Activated CD4-positive, alpha-beta T cell treated with anti-CD3 and anti-CD28 coated beads for 36 hours (primary cell): ENCODE results near the gene RNPS1. TPM values are rescaled to one million over a fixed set of nuclear protein-coding genes. Genes with fewer than 3 reads are reported as not detected.
A peak's percentile ranks its signal among the peaks of the same experiment; 100 is the strongest.
"Not testable (repeated sequence)": the region's sequence is repeated elsewhere in the genome, so short reads cannot be mapped to it uniquely, and the experiment has no call there.

ENCODE experiments used
- ATAC-seq: fragments of 200-7000 bp; cut with Tn5 transposase; one replicate; pipeline ENCODE4 v1.10.0; 2021; ENCODE audit warnings: mild to moderate bottlenecking, moderate library complexity
- CTCF ChIA-PET: fragments of 350-600 bp; sonication (Branson Sonifier 250); formaldehyde crosslinking; loops from one replicate; lab custom pipeline; 2021; ENCODE audit warnings: antibody characterized with exemption; lab: Charles Lee
- POLR2A ChIA-PET: fragments of 350-600 bp; sonication (Branson Sonifier 250); formaldehyde crosslinking; loops from one replicate; lab custom pipeline; 2021; ENCODE audit warnings: antibody characterized with exemption, inconsistent platforms; lab: Charles Lee
- DNase-seq: peaks from one replicate; pipeline ENCODE4 v3.0.0-alpha.2; 2020
- H3K27ac Mint-ChIP-seq: one replicate; pipeline ENCODE4 v1.8.0; 2021; ENCODE audit warnings: mixed read lengths
- H3K27me3 Mint-ChIP-seq: one replicate; pipeline ENCODE4 v1.8.0; 2021; ENCODE audit warnings: mixed read lengths
- H3K36me3 Mint-ChIP-seq: one replicate; pipeline ENCODE4 v1.8.0; 2021; ENCODE audit warnings: low read depth, mixed read lengths
- H3K4me1 Mint-ChIP-seq: one replicate; pipeline ENCODE4 v1.8.0; 2021; ENCODE audit warnings: mixed read lengths
- H3K4me3 Mint-ChIP-seq: one replicate; pipeline ENCODE4 v1.8.0; 2021; ENCODE audit warnings: mild to moderate bottlenecking, moderate library complexity, mixed read lengths
- H3K9me3 Mint-ChIP-seq: one replicate; pipeline ENCODE4 v1.8.0; 2021; ENCODE audit warnings: low read depth, mixed read lengths
- intact Hi-C, 2 experiments: fragments of 100-400 bp; cut with DNase I in 1 of 2; cut with micrococcal nuclease in 1 of 2; formaldehyde crosslinking; loops; one replicate each; pipeline versions ENCODE4 v1.14.2 to v1.15.1; 2022 to 2024; cut with DNase I, micrococcal nuclease
- total RNA-seq, 2 experiments: library from RNA; stranded (reverse); gene quantifications; one replicate each; pipeline ENCODE4 v1.2.3, GENCODE V29; 2021

RNPS1 gene
- total RNA-seq, 2 experiments from 2014 or later, result 327 to 445 TPM

GRCh38 chr16:2270588-2271470, 2.9 kb upstream of the RNPS1 start:
- Mint-ChIP-seq H3K36me3 (peaks cover 16% of the 10 kb centered on the region), H3K27me3 (no peaks in the 10 kb centered on the region), H3K4me3 (no peak overlapping the region), H3K27ac (no peak overlapping the region), H3K4me1 (peaks cover 19% of the 10 kb centered on the region), H3K9me3 (no peaks in the 10 kb centered on the region)
- DNase-seq, result no peak
- ATAC-seq, result no peak
- ChIA-PET CTCF (interaction anchor here (0.6 kb wide), 2 partner anchors 182 to 448 kb away, joined by 3 read pairs; no protein-coding TSS in a partner anchor), POLR2A (no interaction called here)
- intact Hi-C loops, result no loop called here

GRCh38 chr16:2270070-2270462, 2.1 kb upstream of the RNPS1 start:
- no peak for DNase-seq
- no peaks in the 10 kb centered on the region for H3K27me3 Mint-ChIP-seq
- no peak for ATAC-seq
- H3K36me3 Mint-ChIP-seq, result peaks cover 23% of the 10 kb centered on the region
- ChIA-PET CTCF (no interaction called here), POLR2A (interaction anchor here (1.3 kb wide), 1 partner anchor 19 kb away, joined by 3 read pairs; the partner anchor contains the start of gene ECI1)
- H3K27ac Mint-ChIP-seq, result no peak overlapping the region
- peaks cover 24% of the 10 kb centered on the region for H3K4me1 Mint-ChIP-seq
- intact Hi-C loops, result no loop called here
- no peak overlapping the region for H3K4me3 Mint-ChIP-seq
- H3K9me3 Mint-ChIP-seq, result no peaks in the 10 kb centered on the region

- H3K9me3 Mint-ChIP-seq, DNase-seq, POLR2A ChIA-PET, CTCF ChIA-PET, H3K27me3 Mint-ChIP-seq: not testable (repeated sequence)
- peak; percentile 57 for ATAC-seq
- intact Hi-C loops, result loop anchor here (5.0 kb wide), 6 partner anchors 60 to 775 kb away; partner anchors contain the start of genes CRAMP1 (in 1 of the 2), HCFC1R1 (in 1 of the 2), IFT140 (in 1 of the 2) and MLST8 (in 1 of the 2)
- H3K27ac Mint-ChIP-seq, result peak overlapping the region; percentile 96
- H3K36me3 Mint-ChIP-seq, result peaks cover 44% of the 10 kb centered on the region
- H3K4me3 Mint-ChIP-seq, result peak overlapping the region; percentile 92
- peaks cover 34% of the 10 kb centered on the region for H3K4me1 Mint-ChIP-seq
Measured at GRCh38 chr16:2267505-2267912, 417 bp downstream of the RNPS1 start.

GRCh38 chr16:2266887-2267286, 1.0 kb downstream of the RNPS1 start:
- POLR2A ChIA-PET, H3K27me3 Mint-ChIP-seq, ATAC-seq, H3K9me3 Mint-ChIP-seq: not testable (repeated sequence)
- intact Hi-C loops, result loop anchor here (5.0 kb wide), 6 partner anchors 60 to 775 kb away; partner anchors contain the start of genes CRAMP1 (in 1 of the 2), HCFC1R1 (in 1 of the 2), IFT140 (in 1 of the 2) and MLST8 (in 1 of the 2)
- Mint-ChIP-seq H3K4me3 (peak overlapping the region; percentile 92), H3K4me1 (peaks cover 34% of the 10 kb centered on the region), H3K36me3 (peaks cover 50% of the 10 kb centered on the region), H3K27ac (peak overlapping the region; percentile 96)
- CTCF ChIA-PET, result interaction anchor here (0.6 to 1.6 kb wide), 2 partner anchors 15 to 81 kb away, joined by 3 to 5 read pairs; no protein-coding TSS in a partner anchor
- peak; percentile 29 for DNase-seq

GRCh38 chr16:2263026-2263425, 4.9 kb downstream of the RNPS1 start:
- not testable (repeated sequence) for H3K27me3 Mint-ChIP-seq, H3K27ac Mint-ChIP-seq, DNase-seq, H3K4me3 Mint-ChIP-seq, H3K9me3 Mint-ChIP-seq, ATAC-seq
- CTCF ChIA-PET, result interaction anchor here (0.6 to 2.1 kb wide), 4 partner anchors 11 to 259 kb away, joined by 3 to 10 read pairs (median 4); partner anchors contain the start of gene PGP
- Mint-ChIP-seq H3K4me1 (peaks cover 27% of the 10 kb centered on the region), H3K36me3 (peaks cover 73% of the 10 kb centered on the region)
- POLR2A ChIA-PET, result interaction anchor here (0.6 to 5.1 kb wide), 4 partner anchors 9 to 188 kb away, joined by 4 to 27 read pairs (median 4); partner anchors contain the start of genes ECI1 and TRAF7
- intact Hi-C loops, result loop anchor here in 1 of 2 experiments (1.0 kb wide), 1 partner anchor 12 kb away; the partner anchor contains the start of gene ECI1

- H3K36me3 Mint-ChIP-seq, result peaks cover 76% of the 10 kb centered on the region
- no peak overlapping the region for H3K27ac Mint-ChIP-seq
- CTCF ChIA-PET, result no interaction called here
- H3K4me1 Mint-ChIP-seq, result peaks cover 11% of the 10 kb centered on the region
- POLR2A ChIA-PET, result interaction anchor here (0.6 to 5.1 kb wide), 2 partner anchors 8 to 163 kb away, joined by 3 to 27 read pairs; partner anchors contain the start of gene ECI1
- H3K27me3 Mint-ChIP-seq, result no peaks in the 10 kb centered on the region
- H3K9me3 Mint-ChIP-seq, result no peaks in the 10 kb centered on the region
- no peak for DNase-seq
- ATAC-seq, result no peak
- no peak overlapping the region for H3K4me3 Mint-ChIP-seq
- intact Hi-C loops, result no loop called here
Measured at GRCh38 chr16:2260250-2260649, 7.7 kb downstream of the RNPS1 start.

- H3K27ac Mint-ChIP-seq, POLR2A ChIA-PET, intact Hi-C loops, CTCF ChIA-PET, H3K4me3 Mint-ChIP-seq, H3K27me3 Mint-ChIP-seq, DNase-seq, H3K4me1 Mint-ChIP-seq, ATAC-seq, H3K9me3 Mint-ChIP-seq: not testable (repeated sequence)
- H3K36me3 Mint-ChIP-seq, result peaks cover 75% of the 10 kb centered on the region
Measured at GRCh38 chr16:2258530-2258929, 9.4 kb downstream of the RNPS1 start.

- DNase-seq (no peak), ATAC-seq (no peak)
- no peak overlapping the region for H3K4me3 Mint-ChIP-seq
- H3K27me3 Mint-ChIP-seq, result no peaks in the 10 kb centered on the region
- peaks cover 77% of the 10 kb centered on the region for H3K36me3 Mint-ChIP-seq
- ChIA-PET POLR2A (interaction anchor here (0.5 kb wide), 1 partner anchor 256 kb away, joined by 3 read pairs; no protein-coding TSS in a partner anchor), CTCF (interaction anchor here (0.9 kb wide), 1 partner anchor 43 kb away, joined by 3 read pairs; the partner anchor contains the start of gene PGP)
- intact Hi-C loops, result no loop called here
- H3K9me3 Mint-ChIP-seq, result no peaks in the 10 kb centered on the region
- H3K4me1 Mint-ChIP-seq, result no peaks in the 10 kb centered on the region
- H3K27ac Mint-ChIP-seq, result peak overlapping the region; percentile 19
Measured at GRCh38 chr16:2257726-2258125, 10.2 kb downstream of the RNPS1 start.

GRCh38 chr16:2256531-2257140, 11.3 kb downstream of the RNPS1 start:
- no peak overlapping the region for H3K4me3 Mint-ChIP-seq
- no peak overlapping the region for H3K27ac Mint-ChIP-seq
- ChIA-PET POLR2A (no interaction called here), CTCF (no interaction called here)
- H3K4me1 Mint-ChIP-seq, result peaks cover 3% of the 10 kb centered on the region
- intact Hi-C loops, result no loop called here
- no peaks in the 10 kb centered on the region for H3K27me3 Mint-ChIP-seq
- no peak for ATAC-seq
- peaks cover 71% of the 10 kb centered on the region for H3K36me3 Mint-ChIP-seq
- H3K9me3 Mint-ChIP-seq, result no peaks in the 10 kb centered on the region
- no peak for DNase-seq

- ChIA-PET CTCF (no interaction called here), POLR2A (interaction anchor here (0.6 to 2.4 kb wide), 4 partner anchors 9 to 205 kb away, joined by 3 to 27 read pairs (median 8); partner anchors contain the start of gene TSC2)
- no peak for DNase-seq
- intact Hi-C loops, result loop anchor here (2.0 to 5.0 kb wide), 3 partner anchors 16 to 174 kb away; partner anchors contain the start of genes CCNF (in 1 of the 2) and RNPS1 (in 1 of the 2)
- Mint-ChIP-seq H3K27me3 (no peaks in the 10 kb centered on the region), H3K27ac (peak overlapping the region; percentile 26), H3K36me3 (peaks cover 59% of the 10 kb centered on the region), H3K4me3 (no peak overlapping the region), H3K9me3 (no peaks in the 10 kb centered on the region), H3K4me1 (peaks cover 5% of the 10 kb centered on the region)
- ATAC-seq, result no peak
Measured at GRCh38 chr16:2253293-2253692, 14.6 kb downstream of the RNPS1 start.
